Brain microvascular endothelial cell (primary cell): ENCODE results near the gene PRSS33.
A peak's percentile ranks its signal among the peaks of the same experiment; 100 is the strongest.

ENCODE experiments used
- DNase-seq: peaks from one replicate; pipeline ENCODE4 v3.0.0-alpha.2; 2020
- H3K27ac ChIP-seq: fragments of 250-450 bp; sonication (Bioruptor Pico); 2 replicates; pipeline ENCODE4 v1.5.1; 2020; ENCODE audit warnings: mild to moderate bottlenecking, moderate library complexity
- H3K27me3 ChIP-seq: fragments of 250-450 bp; sonication (Bioruptor Pico); replicated peaks from 2 replicates; pipeline ENCODE4 v1.5.1; 2020; ENCODE audit warnings: mild to moderate bottlenecking
- H3K36me3 ChIP-seq: fragments of 250-450 bp; sonication (Bioruptor Pico); replicated peaks from 2 replicates; pipeline ENCODE4 v1.5.1; 2020; ENCODE audit warnings: mild to moderate bottlenecking
- H3K4me3 ChIP-seq: 2 replicates; pipeline ENCODE4 v1.5.1; 2011; ENCODE audit warnings: low read depth, mild to moderate bottlenecking, control low read depth, low read length, moderate library complexity
- CTCF ChIP-seq: IDR thresholded peaks from 2 replicates; pipeline ENCODE4 v1.5.1; 2011; ENCODE audit warnings: low read depth, mild to moderate bottlenecking, moderate library complexity, low read length, control low read depth, inconsistent platforms; ENCODE audit errors: missing control alignments
- in situ Hi-C: cut with HindIII; loops from 2 replicates; pipeline ENCODE4 v1.10.0; 2017; ENCODE audit warnings: low sequenced_read_pairs, low pct_ligation_motif_present

Gene PRSS33

GRCh38 chr16:2751577-2752034 is 35.8 kb downstream of the PRSS33 start:
- DNase-seq = no peak

GRCh38 chr16:2749936-2750335 is 37.4 kb downstream of the PRSS33 start:
- Histone ChIP-seq H3K36me3 (no peaks in the 10 kb centered on the region), H3K27me3 (no peaks in the 10 kb centered on the region), H3K4me3 (no peak overlapping the region), H3K27ac (no peak overlapping the region)
- no peak for DNase-seq
- in situ Hi-C loops = no loop called here
- no peak for TF ChIP-seq CTCF

More at GRCh38 chr16:2751577-2752034, 35.8 kb downstream of the PRSS33 start:
- peaks cover 4% of the 10 kb centered on the region for H3K36me3 ChIP-seq
- in situ Hi-C loops = no loop called here
- H3K27ac ChIP-seq = peak overlapping the region; percentile 99
- H3K4me3 ChIP-seq = peak overlapping the region; percentile 86
- no peak for TF ChIP-seq CTCF
- H3K27me3 ChIP-seq = no peaks in the 10 kb centered on the region

- in situ Hi-C loops = no loop called here
- DNase-seq = no peak
- no peak for TF ChIP-seq CTCF
- Histone ChIP-seq H3K36me3 (no peaks in the 10 kb centered on the region), H3K27me3 (no peaks in the 10 kb centered on the region), H3K27ac (no peak overlapping the region), H3K4me3 (no peak overlapping the region)
These were observed 37.9 kb downstream of the PRSS33 start for GRCh38 chr16:2749476-2749875.

GRCh38 chr16:2748757-2749455 is 38.5 kb downstream of the PRSS33 start:
- Histone ChIP-seq H3K4me3 (no peak overlapping the region), H3K36me3 (no peaks in the 10 kb centered on the region), H3K27me3 (no peaks in the 10 kb centered on the region), H3K27ac (no peak overlapping the region)
- TF ChIP-seq CTCF = no peak
- DNase-seq = no peak
- in situ Hi-C loops = no loop called here

GRCh38 chr16:2745961-2746360 is 41.4 kb downstream of the PRSS33 start:
- TF ChIP-seq CTCF = no peak
- no peak overlapping the region for H3K27ac ChIP-seq
- in situ Hi-C loops = no loop called here
- no peak overlapping the region for H3K4me3 ChIP-seq
- DNase-seq = no peak
- no peaks in the 10 kb centered on the region for H3K27me3 ChIP-seq
- no peaks in the 10 kb centered on the region for H3K36me3 ChIP-seq
